LNCaP clone FGC (cell line): Measurements from ENCODE around the gene SGTA.

ENCODE experiments used
- DNase-seq: peaks from one replicate; pipeline ENCODE4 v3.0.0-alpha.2; 2011; ENCODE audit warnings: low read depth
- H3K4me3 ChIP-seq: 2 replicates; pipeline ENCODE4 v1.5.1; 2011; ENCODE audit warnings: mild to moderate bottlenecking, low read depth, low read length, control low read depth
- CTCF ChIP-seq: IDR thresholded peaks from 2 replicates; pipeline ENCODE4 v1.5.1; 2012; ENCODE audit warnings: mild to moderate bottlenecking; ENCODE audit not compliant: control insufficient read depth, insufficient read depth; ENCODE audit errors: extremely low read depth

Gene SGTA

GRCh38 chr19:2719920-2720776, 62.9 kb downstream of the SGTA start:
- no peak for DNase-seq
- no peak for TF ChIP-seq CTCF
- peak overlapping the region; percentile 54 for H3K4me3 ChIP-seq

DNA sequence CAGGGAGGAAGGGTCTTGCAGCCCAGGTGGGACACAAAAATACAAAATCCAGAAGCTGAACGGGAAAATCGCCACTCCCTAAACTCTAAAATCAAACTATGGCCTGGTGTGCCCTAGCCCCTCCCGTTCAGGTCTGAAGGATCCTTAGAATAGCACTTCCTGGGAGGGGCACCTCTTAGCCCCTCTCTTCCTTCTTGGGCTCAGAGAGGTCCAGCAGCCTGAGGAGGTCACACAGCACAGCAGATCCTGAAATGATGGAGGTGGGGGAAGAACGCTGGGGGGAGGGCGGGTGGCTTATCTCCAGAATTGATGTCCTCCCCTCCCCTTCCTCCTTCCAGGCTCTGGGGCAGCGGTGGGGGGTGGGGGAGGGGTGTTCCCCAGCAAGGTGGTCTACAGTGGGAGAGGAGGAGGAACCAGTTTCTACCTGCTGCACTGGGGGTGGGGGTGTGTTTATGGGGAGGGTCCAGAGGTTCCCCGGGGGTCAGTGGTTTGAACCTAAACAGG, 63.8 kb downstream of the SGTA start:
- no peak overlapping the region for H3K4me3 ChIP-seq
- no peak for DNase-seq
- TF ChIP-seq CTCF: no peak

DNA sequence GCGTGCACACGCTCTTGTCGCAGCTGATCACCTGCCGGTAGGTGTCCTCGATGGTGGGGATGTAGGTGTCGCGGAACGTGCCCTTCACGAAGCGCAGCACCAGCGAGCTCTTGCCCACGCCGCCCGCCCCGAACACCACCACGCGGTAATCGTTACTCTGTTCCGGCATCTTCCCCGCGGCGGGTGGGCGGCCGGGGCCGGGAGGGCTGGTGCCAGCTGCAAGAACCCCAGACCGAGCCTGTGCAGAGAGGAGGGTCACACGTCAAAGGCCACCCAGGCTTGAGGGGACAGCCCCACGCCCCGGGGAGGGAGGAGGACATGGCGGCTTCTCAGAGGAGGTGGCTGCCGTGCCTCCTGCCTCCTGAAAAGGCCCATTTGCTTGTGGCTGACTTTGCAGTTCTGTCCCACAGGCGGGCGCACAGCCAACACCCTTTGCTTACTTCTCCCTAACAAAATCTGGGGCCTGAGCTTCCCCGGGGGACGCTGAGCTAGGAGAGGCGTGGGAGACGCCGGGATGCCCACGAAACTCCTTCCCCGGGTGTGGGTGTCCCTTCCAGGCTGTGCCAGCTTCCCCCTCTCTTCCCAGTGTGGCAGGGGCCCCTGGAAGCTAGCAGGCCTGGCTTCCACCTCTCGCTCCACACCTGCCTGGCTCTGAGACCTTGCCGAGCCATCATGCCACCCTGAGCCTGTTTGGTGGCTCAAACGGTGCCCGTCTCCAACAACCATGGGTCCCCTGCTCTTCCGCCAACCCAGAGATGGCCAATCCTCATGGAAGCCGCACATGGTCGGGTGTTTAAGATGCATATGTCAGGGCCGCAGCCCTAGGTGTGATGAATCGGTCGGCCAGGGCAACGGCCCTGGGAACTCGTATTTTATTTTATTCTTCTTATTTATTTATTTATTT, 65.2 kb downstream of the SGTA start:
- DNase-seq: no peak
- no peak for TF ChIP-seq CTCF
- H3K4me3 ChIP-seq: no peak overlapping the region

- DNase-seq: no peak
Measured at GRCh38 chr19:2716722-2717637, 66.1 kb downstream of the SGTA start.

GRCh38 chr19:2716275-2716650, 66.8 kb downstream of the SGTA start:
- no peak for TF ChIP-seq CTCF

More at GRCh38 chr19:2716722-2717637, 66.1 kb downstream of the SGTA start:
- no peak for TF ChIP-seq CTCF
- no peak overlapping the region for H3K4me3 ChIP-seq

More at GRCh38 chr19:2716275-2716650, 66.8 kb downstream of the SGTA start:
- H3K4me3 ChIP-seq: no peak overlapping the region
- DNase-seq: no peak
